DND-41 (cell line): Measurements from ENCODE around the gene COCH.

Experiments
- ATAC-seq: fragments of 200-7000 bp; cut with Tn5 transposase; 3 replicates; pipeline ENCODE4 v1.9.1; 2021; ENCODE audit warnings: low read depth; ENCODE audit not compliant: insufficient read depth
- DNase-seq: peaks from one replicate; pipeline ENCODE4 v3.0.0-alpha.2; 2020
- H2AFZ ChIP-seq: 2 replicates; pipeline ENCODE4 v1.6.0; 2012; ENCODE audit warnings: low read depth, low read length
- H3K27ac ChIP-seq: 2 replicates; pipeline ENCODE4 v1.5.1; 2012; ENCODE audit warnings: low read length, inconsistent platforms
- H3K27me3 ChIP-seq: fragments of 200-600 bp; sonication (generic); 2 replicates; pipeline ENCODE4 v1.6.0; 2012; ENCODE audit warnings: low read length, mild to moderate bottlenecking, inconsistent platforms; ENCODE audit not compliant: insufficient read depth, poor library complexity
- H3K36me3 ChIP-seq: 2 replicates; pipeline ENCODE4 v1.5.1; 2012; ENCODE audit warnings: low read length, inconsistent platforms; ENCODE audit not compliant: insufficient read depth
- H3K4me1 ChIP-seq: 2 replicates; pipeline ENCODE4 v1.5.1; 2012; ENCODE audit warnings: mild to moderate bottlenecking, low read length; ENCODE audit not compliant: insufficient read depth
- H3K4me2 ChIP-seq: 2 replicates; pipeline ENCODE4 v1.6.0; 2012; ENCODE audit warnings: mild to moderate bottlenecking, moderate library complexity, low read length, inconsistent platforms; ENCODE audit not compliant: insufficient read depth
- H3K4me3 ChIP-seq, 2 experiments: fragments of 200-600 bp in 1 of 2; shearing (Covaris generic) in 1 of 2; 2 replicates each; pipeline ENCODE4 v1.5.1; 2012 to 2016; ENCODE audit warnings: inconsistent platforms in 2 of 2, low read length in 2 of 2, mild to moderate bottlenecking in 2 of 2, low read depth in 1 of 2, moderate library complexity in 1 of 2
- H3K79me2 ChIP-seq: 2 replicates; pipeline ENCODE4 v1.6.0; 2012; ENCODE audit warnings: low read length, inconsistent platforms; ENCODE audit not compliant: insufficient read depth
- H3K9ac ChIP-seq: 2 replicates; pipeline ENCODE4 v1.6.0; 2012; ENCODE audit warnings: low read depth, mild to moderate bottlenecking, inconsistent platforms, low read length, moderate library complexity
- H3K9me3 ChIP-seq: 2 replicates; pipeline ENCODE4 v1.5.1; 2012; ENCODE audit warnings: low read length, moderate library complexity, mild to moderate bottlenecking, inconsistent platforms; ENCODE audit not compliant: insufficient read depth, severe bottlenecking
- H4K20me1 ChIP-seq: 2 replicates; pipeline ENCODE4 v1.6.0; 2012; ENCODE audit warnings: low read length; ENCODE audit not compliant: insufficient read depth
- EZH2 ChIP-seq: IDR thresholded peaks from 3 replicates; pipeline ENCODE4 v1.6.1; 2012; ENCODE audit warnings: borderline replicate concordance, low read depth, mild to moderate bottlenecking, moderate library complexity, low read length, inconsistent platforms; ENCODE audit not compliant: severe bottlenecking
- TF ChIP-seq, protein P1 (sequence below): IDR thresholded peaks from 2 replicates; pipeline ENCODE4 v1.5.1; 2012; ENCODE audit warnings: borderline replicate concordance, low read length, moderate library complexity, mild to moderate bottlenecking; ENCODE audit not compliant: poor library complexity, severe bottlenecking; ENCODE audit errors: extremely low read depth

The COCH gene

DNA sequence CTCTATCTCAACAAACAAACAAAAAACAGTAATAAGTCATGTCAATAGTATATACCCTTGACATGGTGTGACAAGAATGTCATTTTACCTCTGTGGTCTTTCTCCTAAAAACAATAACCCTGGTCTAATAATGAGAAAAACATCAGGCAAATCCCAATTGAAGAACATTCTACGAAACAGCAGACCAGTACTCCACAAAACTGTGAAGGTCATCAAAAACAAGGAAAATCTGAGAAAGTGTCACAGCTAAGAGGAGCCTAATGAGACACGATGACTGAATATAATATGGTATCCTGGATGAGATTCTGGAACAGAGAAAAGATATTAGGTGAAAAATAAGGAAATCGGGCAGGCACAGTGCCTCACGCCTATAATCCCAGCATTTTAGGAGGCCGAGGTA lies 5.6 kb upstream of the COCH start:
- Histone ChIP-seq H2AFZ (no peak overlapping the region), H3K4me2 (no peak overlapping the region), H3K9me3 (no peaks in the 10 kb centered on the region), H4K20me1 (no peaks in the 10 kb centered on the region), H3K27me3 (no peaks in the 10 kb centered on the region), H3K4me1 (no peaks in the 10 kb centered on the region), H3K27ac (no peak overlapping the region), H3K4me3 (no peak overlapping the region), H3K9ac (no peak overlapping the region), H3K36me3 (no peaks in the 10 kb centered on the region), H3K79me2 (no peaks in the 10 kb centered on the region)
- no peak for DNase-seq
- TF ChIP-seq, protein P1, sequence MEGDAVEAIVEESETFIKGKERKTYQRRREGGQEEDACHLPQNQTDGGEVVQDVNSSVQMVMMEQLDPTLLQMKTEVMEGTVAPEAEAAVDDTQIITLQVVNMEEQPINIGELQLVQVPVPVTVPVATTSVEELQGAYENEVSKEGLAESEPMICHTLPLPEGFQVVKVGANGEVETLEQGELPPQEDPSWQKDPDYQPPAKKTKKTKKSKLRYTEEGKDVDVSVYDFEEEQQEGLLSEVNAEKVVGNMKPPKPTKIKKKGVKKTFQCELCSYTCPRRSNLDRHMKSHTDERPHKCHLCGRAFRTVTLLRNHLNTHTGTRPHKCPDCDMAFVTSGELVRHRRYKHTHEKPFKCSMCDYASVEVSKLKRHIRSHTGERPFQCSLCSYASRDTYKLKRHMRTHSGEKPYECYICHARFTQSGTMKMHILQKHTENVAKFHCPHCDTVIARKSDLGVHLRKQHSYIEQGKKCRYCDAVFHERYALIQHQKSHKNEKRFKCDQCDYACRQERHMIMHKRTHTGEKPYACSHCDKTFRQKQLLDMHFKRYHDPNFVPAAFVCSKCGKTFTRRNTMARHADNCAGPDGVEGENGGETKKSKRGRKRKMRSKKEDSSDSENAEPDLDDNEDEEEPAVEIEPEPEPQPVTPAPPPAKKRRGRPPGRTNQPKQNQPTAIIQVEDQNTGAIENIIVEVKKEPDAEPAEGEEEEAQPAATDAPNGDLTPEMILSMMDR, result no peak
- TF ChIP-seq EZH2, result no peak
- no peak for ATAC-seq

DNA sequence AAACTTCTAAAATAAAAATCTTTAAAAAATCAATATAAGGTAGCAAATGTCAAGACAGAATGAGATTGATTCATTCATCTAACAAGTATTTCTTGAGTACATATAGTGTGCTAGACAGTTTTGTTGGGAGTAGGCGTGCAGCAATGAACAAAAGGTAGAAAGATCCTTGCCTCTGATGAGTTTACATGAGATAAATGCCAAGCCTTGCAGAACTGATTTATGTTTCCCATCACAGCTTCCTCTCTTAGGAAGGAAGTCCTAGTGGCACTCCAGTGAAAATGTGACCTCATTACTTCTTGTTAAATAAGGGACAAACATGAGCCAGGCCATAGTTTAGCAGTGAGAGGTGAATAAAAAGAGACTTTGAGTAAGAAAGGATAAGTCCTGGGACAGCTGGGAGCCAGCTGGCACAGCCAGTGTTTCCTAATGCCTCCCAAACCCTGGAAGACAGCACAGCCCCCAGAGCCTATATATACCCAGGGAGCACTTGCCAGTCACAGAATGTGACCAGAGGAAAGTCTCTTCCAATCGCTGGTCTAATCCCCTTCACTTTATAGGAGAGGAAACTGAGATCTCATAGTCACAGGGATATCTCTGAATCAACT lies 4.7 kb upstream of the COCH start:
- no peak for DNase-seq
- no peak overlapping the region for H3K27ac ChIP-seq
- no peaks in the 10 kb centered on the region for H3K9me3 ChIP-seq
- no peak overlapping the region for H3K9ac ChIP-seq
- H3K4me1 ChIP-seq, result no peaks in the 10 kb centered on the region
- no peak overlapping the region for H2AFZ ChIP-seq
- H3K27me3 ChIP-seq, result no peaks in the 10 kb centered on the region
- H4K20me1 ChIP-seq, result no peaks in the 10 kb centered on the region
- no peak overlapping the region for H3K4me2 ChIP-seq
- ATAC-seq, result no peak
- no peak for TF ChIP-seq EZH2
- TF ChIP-seq, protein P1, result no peak
- no peaks in the 10 kb centered on the region for H3K36me3 ChIP-seq
- H3K79me2 ChIP-seq, result no peaks in the 10 kb centered on the region
- no peak overlapping the region for H3K4me3 ChIP-seq

DNA sequence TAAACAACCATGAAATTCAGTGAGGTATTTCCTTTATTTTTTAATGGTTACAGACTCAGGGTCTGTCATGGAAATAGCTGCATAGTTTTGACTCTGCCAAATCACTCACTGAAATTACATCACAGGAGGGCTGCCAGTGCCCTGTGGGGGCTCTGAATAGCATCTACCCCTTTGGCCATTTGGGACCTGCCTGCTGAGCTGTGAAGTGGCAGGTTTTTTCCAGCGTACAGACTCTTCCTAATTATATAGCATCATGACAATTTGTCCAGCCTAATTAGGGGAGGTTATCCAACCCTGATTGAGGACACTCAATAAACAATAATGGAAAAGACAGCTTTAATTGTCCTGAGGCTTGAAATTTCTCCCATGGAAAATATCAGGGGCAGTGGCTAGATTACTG lies 1.8 kb upstream of the COCH start:
- H3K27me3 ChIP-seq, result no peaks in the 10 kb centered on the region
- H4K20me1 ChIP-seq, result no peaks in the 10 kb centered on the region
- H3K9ac ChIP-seq, result no peak overlapping the region
- ATAC-seq (no peak), DNase-seq (no peak)
- no peaks in the 10 kb centered on the region for H3K4me1 ChIP-seq
- H3K79me2 ChIP-seq, result no peaks in the 10 kb centered on the region
- H3K27ac ChIP-seq, result no peak overlapping the region
- no peak overlapping the region for H3K4me2 ChIP-seq
- no peak for TF ChIP-seq EZH2
- TF ChIP-seq, protein P1, result no peak
- no peaks in the 10 kb centered on the region for H3K36me3 ChIP-seq
- H3K9me3 ChIP-seq, result no peaks in the 10 kb centered on the region
- no peak overlapping the region for H2AFZ ChIP-seq
- no peak overlapping the region for H3K4me3 ChIP-seq
